Liver (tissue), 3 donors: ENCODE measurements around the gene ATP11A.

Experiments used
- FOXA1 ChIP-seq: IDR thresholded peaks from 2 replicates; pipeline ENCODE4 v1.6.1; 2016; ENCODE audit warnings: antibody characterized with exemption
- GABPA ChIP-seq, 2 donors: IDR thresholded peaks in 1 of 2; conservative IDR thresholded peaks in 1 of 2; 2 replicates each; pipeline ENCODE4 v1.6.1; 2016; ENCODE audit warnings: antibody characterized with exemption in 2 of 2, mild to moderate bottlenecking in 1 of 2, moderate library complexity in 1 of 2
- JUND ChIP-seq, 2 donors: IDR thresholded peaks; 2 replicates each; pipeline ENCODE4 v1.6.1; 2016; ENCODE audit warnings: antibody characterized with exemption in 2 of 2
- RAD21 ChIP-seq, 2 donors: IDR thresholded peaks; 2 replicates each; pipeline ENCODE4 v1.6.1; 2016; ENCODE audit warnings: antibody characterized with exemption in 2 of 2, mild to moderate bottlenecking in 2 of 2
- SP1 ChIP-seq: IDR thresholded peaks from 2 replicates; pipeline ENCODE4 v1.6.1; 2018; ENCODE audit warnings: antibody characterized with exemption, mild to moderate bottlenecking
- TAF1 ChIP-seq: conservative IDR thresholded peaks from 2 replicates; pipeline ENCODE4 v1.6.1; 2016; ENCODE audit warnings: antibody characterized with exemption, mild to moderate bottlenecking
- TF ChIP-seq, protein P1 (sequence below): fragments of 150-350 bp; IDR thresholded peaks from 2 replicates; pipeline ENCODE4 v1.5.1; 2017; ENCODE audit warnings: improper control_type of control experiment, low read depth, low read length; ENCODE audit not compliant: missing input control
- TF ChIP-seq, protein P2 (sequence below): IDR thresholded peaks from 2 replicates; pipeline ENCODE4 v1.6.1; 2016; ENCODE audit warnings: antibody characterized with exemption
- TF ChIP-seq, protein P3 (sequence below): IDR thresholded peaks from 2 replicates; pipeline ENCODE4 v1.6.1; 2016; ENCODE audit warnings: antibody characterized with exemption, mild to moderate bottlenecking
- TF ChIP-seq, protein P4 (sequence below): IDR thresholded peaks from 2 replicates; pipeline ENCODE4 v1.6.1; 2016; ENCODE audit warnings: antibody characterized with exemption
- donor health status: healthy.
- donor health status: healthy.

DNA sequence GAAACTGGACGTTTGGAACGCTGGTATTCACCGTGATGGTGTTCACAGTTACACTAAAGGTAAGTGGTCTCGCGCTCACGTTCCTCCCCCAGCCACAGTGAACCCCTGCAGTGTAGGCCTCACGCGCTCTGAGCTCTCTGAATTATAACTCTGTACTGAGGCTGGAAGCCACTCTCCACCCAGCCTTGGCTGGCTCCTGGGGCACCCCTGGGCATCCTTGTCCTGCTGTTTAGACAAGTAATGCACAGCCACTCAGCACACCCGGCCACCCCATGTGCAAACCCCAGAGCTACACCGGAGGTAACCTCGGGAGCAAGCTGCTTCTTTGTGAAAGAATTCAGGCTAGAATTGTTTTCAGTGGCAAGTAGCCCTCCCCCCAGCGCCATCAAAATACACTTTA is 181.9 kb downstream of the ATP11A start:
- TF ChIP-seq, protein P1, sequence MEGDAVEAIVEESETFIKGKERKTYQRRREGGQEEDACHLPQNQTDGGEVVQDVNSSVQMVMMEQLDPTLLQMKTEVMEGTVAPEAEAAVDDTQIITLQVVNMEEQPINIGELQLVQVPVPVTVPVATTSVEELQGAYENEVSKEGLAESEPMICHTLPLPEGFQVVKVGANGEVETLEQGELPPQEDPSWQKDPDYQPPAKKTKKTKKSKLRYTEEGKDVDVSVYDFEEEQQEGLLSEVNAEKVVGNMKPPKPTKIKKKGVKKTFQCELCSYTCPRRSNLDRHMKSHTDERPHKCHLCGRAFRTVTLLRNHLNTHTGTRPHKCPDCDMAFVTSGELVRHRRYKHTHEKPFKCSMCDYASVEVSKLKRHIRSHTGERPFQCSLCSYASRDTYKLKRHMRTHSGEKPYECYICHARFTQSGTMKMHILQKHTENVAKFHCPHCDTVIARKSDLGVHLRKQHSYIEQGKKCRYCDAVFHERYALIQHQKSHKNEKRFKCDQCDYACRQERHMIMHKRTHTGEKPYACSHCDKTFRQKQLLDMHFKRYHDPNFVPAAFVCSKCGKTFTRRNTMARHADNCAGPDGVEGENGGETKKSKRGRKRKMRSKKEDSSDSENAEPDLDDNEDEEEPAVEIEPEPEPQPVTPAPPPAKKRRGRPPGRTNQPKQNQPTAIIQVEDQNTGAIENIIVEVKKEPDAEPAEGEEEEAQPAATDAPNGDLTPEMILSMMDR = no peak
- TF ChIP-seq FOXA1 (no peak), RAD21 (IDR thresholded peaks at IDR 0.05) (no peak), GABPA (IDR thresholded peaks at IDR 0.05 in 1 of 2, conservative IDR thresholded peaks at IDR 0.05 in 1 of 2) (no peak), TAF1 (no peak), SP1 (no peak), JUND (IDR thresholded peaks at IDR 0.05) (no peak)
- TF ChIP-seq, protein P2, sequence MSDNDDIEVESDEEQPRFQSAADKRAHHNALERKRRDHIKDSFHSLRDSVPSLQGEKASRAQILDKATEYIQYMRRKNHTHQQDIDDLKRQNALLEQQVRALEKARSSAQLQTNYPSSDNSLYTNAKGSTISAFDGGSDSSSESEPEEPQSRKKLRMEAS = no peak
- TF ChIP-seq, protein P3, sequence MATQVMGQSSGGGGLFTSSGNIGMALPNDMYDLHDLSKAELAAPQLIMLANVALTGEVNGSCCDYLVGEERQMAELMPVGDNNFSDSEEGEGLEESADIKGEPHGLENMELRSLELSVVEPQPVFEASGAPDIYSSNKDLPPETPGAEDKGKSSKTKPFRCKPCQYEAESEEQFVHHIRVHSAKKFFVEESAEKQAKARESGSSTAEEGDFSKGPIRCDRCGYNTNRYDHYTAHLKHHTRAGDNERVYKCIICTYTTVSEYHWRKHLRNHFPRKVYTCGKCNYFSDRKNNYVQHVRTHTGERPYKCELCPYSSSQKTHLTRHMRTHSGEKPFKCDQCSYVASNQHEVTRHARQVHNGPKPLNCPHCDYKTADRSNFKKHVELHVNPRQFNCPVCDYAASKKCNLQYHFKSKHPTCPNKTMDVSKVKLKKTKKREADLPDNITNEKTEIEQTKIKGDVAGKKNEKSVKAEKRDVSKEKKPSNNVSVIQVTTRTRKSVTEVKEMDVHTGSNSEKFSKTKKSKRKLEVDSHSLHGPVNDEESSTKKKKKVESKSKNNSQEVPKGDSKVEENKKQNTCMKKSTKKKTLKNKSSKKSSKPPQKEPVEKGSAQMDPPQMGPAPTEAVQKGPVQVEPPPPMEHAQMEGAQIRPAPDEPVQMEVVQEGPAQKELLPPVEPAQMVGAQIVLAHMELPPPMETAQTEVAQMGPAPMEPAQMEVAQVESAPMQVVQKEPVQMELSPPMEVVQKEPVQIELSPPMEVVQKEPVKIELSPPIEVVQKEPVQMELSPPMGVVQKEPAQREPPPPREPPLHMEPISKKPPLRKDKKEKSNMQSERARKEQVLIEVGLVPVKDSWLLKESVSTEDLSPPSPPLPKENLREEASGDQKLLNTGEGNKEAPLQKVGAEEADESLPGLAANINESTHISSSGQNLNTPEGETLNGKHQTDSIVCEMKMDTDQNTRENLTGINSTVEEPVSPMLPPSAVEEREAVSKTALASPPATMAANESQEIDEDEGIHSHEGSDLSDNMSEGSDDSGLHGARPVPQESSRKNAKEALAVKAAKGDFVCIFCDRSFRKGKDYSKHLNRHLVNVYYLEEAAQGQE = no peak
- TF ChIP-seq, protein P4, sequence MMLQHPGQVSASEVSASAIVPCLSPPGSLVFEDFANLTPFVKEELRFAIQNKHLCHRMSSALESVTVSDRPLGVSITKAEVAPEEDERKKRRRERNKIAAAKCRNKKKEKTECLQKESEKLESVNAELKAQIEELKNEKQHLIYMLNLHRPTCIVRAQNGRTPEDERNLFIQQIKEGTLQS = no peak
